Measurements from ENCODE around the gene TSHZ2.

DNA sequence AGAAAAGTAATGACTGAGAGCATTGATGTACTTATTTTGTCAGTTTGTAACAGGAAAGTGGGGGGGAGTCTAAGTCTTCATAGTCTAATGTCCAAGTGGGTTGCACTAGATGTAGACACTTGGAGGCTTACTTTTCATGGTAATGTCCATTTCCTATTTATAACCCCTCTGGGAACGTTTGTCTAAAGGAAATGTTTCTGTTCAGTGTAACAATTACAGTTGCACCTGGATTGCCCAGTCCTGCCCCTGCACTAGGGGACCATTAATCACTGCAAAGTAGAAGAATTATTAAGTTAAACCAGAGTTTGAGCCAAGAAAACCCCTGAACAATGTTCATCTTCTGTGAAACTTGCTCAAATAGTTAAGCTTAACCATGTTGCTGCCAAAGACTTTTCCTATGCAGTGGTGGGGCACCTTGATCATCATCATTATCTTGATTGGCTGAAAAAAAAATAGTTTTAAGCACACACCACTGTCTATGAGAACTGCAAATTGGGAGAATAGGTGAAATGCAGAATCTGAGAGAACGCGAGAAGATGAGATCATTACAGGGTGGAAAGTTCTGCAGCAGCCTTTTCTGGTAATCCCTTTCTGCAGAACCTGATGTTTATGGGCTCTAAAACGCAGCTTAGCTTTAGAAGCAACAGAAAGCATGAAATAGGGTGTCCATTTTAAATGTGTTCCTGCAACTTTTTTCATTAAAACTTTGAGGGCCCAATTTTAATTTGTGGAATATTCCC is 515.5 kb downstream of the TSHZ2 start:
- TF ChIP-seq, protein P1, sequence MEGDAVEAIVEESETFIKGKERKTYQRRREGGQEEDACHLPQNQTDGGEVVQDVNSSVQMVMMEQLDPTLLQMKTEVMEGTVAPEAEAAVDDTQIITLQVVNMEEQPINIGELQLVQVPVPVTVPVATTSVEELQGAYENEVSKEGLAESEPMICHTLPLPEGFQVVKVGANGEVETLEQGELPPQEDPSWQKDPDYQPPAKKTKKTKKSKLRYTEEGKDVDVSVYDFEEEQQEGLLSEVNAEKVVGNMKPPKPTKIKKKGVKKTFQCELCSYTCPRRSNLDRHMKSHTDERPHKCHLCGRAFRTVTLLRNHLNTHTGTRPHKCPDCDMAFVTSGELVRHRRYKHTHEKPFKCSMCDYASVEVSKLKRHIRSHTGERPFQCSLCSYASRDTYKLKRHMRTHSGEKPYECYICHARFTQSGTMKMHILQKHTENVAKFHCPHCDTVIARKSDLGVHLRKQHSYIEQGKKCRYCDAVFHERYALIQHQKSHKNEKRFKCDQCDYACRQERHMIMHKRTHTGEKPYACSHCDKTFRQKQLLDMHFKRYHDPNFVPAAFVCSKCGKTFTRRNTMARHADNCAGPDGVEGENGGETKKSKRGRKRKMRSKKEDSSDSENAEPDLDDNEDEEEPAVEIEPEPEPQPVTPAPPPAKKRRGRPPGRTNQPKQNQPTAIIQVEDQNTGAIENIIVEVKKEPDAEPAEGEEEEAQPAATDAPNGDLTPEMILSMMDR (IDR thresholded peaks at IDR 0.05) = no peak
- TF ChIP-seq POLR2A (IDR thresholded peaks at IDR 0.05) (no peak), POLR2AphosphoS5 (IDR thresholded peaks at IDR 0.05) (no peak)
